ENCODE results near the gene A2M.

The A2M gene

GRCh38 chr12:9109737-9110491, 5.8 kb downstream of the A2M start:
- Histone ChIP-seq H3K36me3 (replicated peaks) (no peaks in the 10 kb centered on the region), H3K27ac (no peak overlapping the region), H3K27me3 (replicated peaks) (no peaks in the 10 kb centered on the region), H3K4me3 (ENCODE audit: low read depth, low read length) (no peak overlapping the region)
- no peak for TF ChIP-seq CTCF (IDR thresholded peaks at IDR 0.05; ENCODE audit: low read depth, low read length, missing control alignments)
- in situ Hi-C loops (cut with HindIII; ENCODE audit: low pct_ligation_motif_present, low sequenced_read_pairs), result no loop called here
- no peak for DNase-seq

- TF ChIP-seq CTCF (IDR thresholded peaks at IDR 0.05; ENCODE audit: low read depth, low read length, missing control alignments), result no peak
- no peaks in the 10 kb centered on the region for H3K27me3 ChIP-seq (replicated peaks)
- no peak overlapping the region for H3K4me3 ChIP-seq (ENCODE audit: low read depth, low read length)
- in situ Hi-C loops (cut with HindIII; ENCODE audit: low pct_ligation_motif_present, low sequenced_read_pairs), result no loop called here
- no peak for DNase-seq
- no peaks in the 10 kb centered on the region for H3K36me3 ChIP-seq (replicated peaks)
- H3K27ac ChIP-seq, result no peak overlapping the region
Observed at GRCh38 chr12:9109213-9109522, 6.6 kb downstream of the A2M start.

GRCh38 chr12:9108504-9109212, 7.1 kb downstream of the A2M start:
- in situ Hi-C loops (cut with HindIII; ENCODE audit: low pct_ligation_motif_present, low sequenced_read_pairs), result no loop called here
- no peak for DNase-seq
- Histone ChIP-seq H3K36me3 (replicated peaks) (no peaks in the 10 kb centered on the region), H3K27ac (no peak overlapping the region), H3K4me3 (ENCODE audit: low read depth, low read length) (no peak overlapping the region), H3K27me3 (replicated peaks) (no peaks in the 10 kb centered on the region)
- TF ChIP-seq CTCF (IDR thresholded peaks at IDR 0.05; ENCODE audit: low read depth, low read length, missing control alignments), result no peak

GRCh38 chr12:9107542-9107873, 8.2 kb downstream of the A2M start:
- Histone ChIP-seq H3K27ac (no peak overlapping the region), H3K27me3 (replicated peaks) (no peaks in the 10 kb centered on the region), H3K36me3 (replicated peaks) (no peaks in the 10 kb centered on the region), H3K4me3 (ENCODE audit: low read depth, low read length) (no peak overlapping the region)
- TF ChIP-seq CTCF (IDR thresholded peaks at IDR 0.05; ENCODE audit: low read depth, low read length, missing control alignments), result no peak
- in situ Hi-C loops (cut with HindIII; ENCODE audit: low pct_ligation_motif_present, low sequenced_read_pairs), result no loop called here
- no peak for DNase-seq

GRCh38 chr12:9106610-9107541, 8.8 kb downstream of the A2M start:
- Histone ChIP-seq H3K27ac (no peak overlapping the region), H3K36me3 (replicated peaks) (no peaks in the 10 kb centered on the region), H3K4me3 (ENCODE audit: low read depth, low read length) (no peak overlapping the region), H3K27me3 (replicated peaks) (no peaks in the 10 kb centered on the region)
- in situ Hi-C loops (cut with HindIII; ENCODE audit: low pct_ligation_motif_present, low sequenced_read_pairs), result no loop called here
- TF ChIP-seq CTCF (IDR thresholded peaks at IDR 0.05; ENCODE audit: low read depth, low read length, missing control alignments), result no peak
- no peak for DNase-seq

Data from brain microvascular endothelial cell (primary cell).